Body of pancreas (tissue), 4 donors: Measurements from ENCODE around the gene CACNA1S.

Experiments
- CTCF ChIP-seq, 7 experiments: fragments of 450-650 bp in 4 of 7; fragments of 200-600 bp in 3 of 7; sonication (generic) in 3 of 7; IDR thresholded peaks; one replicate each; pipeline ENCODE4 v1.5.1; 2016 to 2019; ENCODE audit warnings: antibody characterized with exemption in 7 of 7
- POLR2A ChIP-seq, 3 donors: fragments of 450-650 bp; IDR thresholded peaks; one replicate each; pipeline ENCODE4 v1.6.1; 2016; ENCODE audit warnings: antibody characterized with exemption in 3 of 3, mild to moderate bottlenecking in 2 of 3

GRCh38 chr1:201038186-201038876 lies 73.9 kb downstream of the CACNA1S start:
- TF ChIP-seq POLR2A (IDR thresholded peaks at IDR 0.05) (no peak), CTCF (IDR thresholded peaks at IDR 0.05) (no peak)
